ENCODE measurements around the gene COL2A1. TPM values are rescaled to one million over a fixed set of nuclear protein-coding genes. Genes with fewer than 3 reads are reported as not detected.

COL2A1 gene
- total RNA-seq, 2 donors from 2014 or later = not detected

- H3K4me3 ChIP-seq = no peak overlapping the region
- H3K9me3 ChIP-seq = no peaks in the 10 kb centered on the region
- H3K36me3 ChIP-seq (replicated peaks in 1 of 2; ENCODE audit: insufficient read depth in 1 of 2, low read depth in 2 of 2) = no peaks in the 10 kb centered on the region
- no peaks in the 10 kb centered on the region for H3K27me3 ChIP-seq
- intact Hi-C loops (cut with DNase I) = no loop called here
- no peaks in the 10 kb centered on the region for H3K4me1 ChIP-seq
- DNase-seq (peak in 1 of 4 donors; percentile 6), ATAC-seq (no peak)
- TF ChIP-seq CTCF (IDR thresholded peaks at IDR 0.05) = no peak
- TF ChIP-seq POLR2A (IDR thresholded peaks at IDR 0.05) = no peak
- H3K27ac ChIP-seq = no peak overlapping the region
- 75 to 76% methylated on average over 13 of the region's 13 CpGs for WGBS, 2 donors
These were observed 12.9 kb downstream of the COL2A1 start for GRCh38 chr12:47991106-47992061.

GRCh38 chr12:47990351-47991105 lies 13.7 kb downstream of the COL2A1 start:
- ATAC-seq (no peak), DNase-seq (peak in 1 of 4 donors; percentile 3)
- intact Hi-C loops (cut with DNase I) = no loop called here
- no peak for TF ChIP-seq CTCF (IDR thresholded peaks at IDR 0.05)
- no peak for TF ChIP-seq POLR2A (IDR thresholded peaks at IDR 0.05)
- H3K36me3 ChIP-seq (replicated peaks in 1 of 2; ENCODE audit: insufficient read depth in 1 of 2, low read depth in 2 of 2) = no peaks in the 10 kb centered on the region
- no peaks in the 10 kb centered on the region for H3K27me3 ChIP-seq
- no peak overlapping the region for H3K4me3 ChIP-seq
- WGBS, 2 donors = 71 to 86% methylated on average over 7 of the region's 7 CpGs
- H3K27ac ChIP-seq = no peak overlapping the region
- H3K9me3 ChIP-seq = no peaks in the 10 kb centered on the region
- no peaks in the 10 kb centered on the region for H3K4me1 ChIP-seq

GRCh38 chr12:47989666-47990065 lies 14.6 kb downstream of the COL2A1 start:
- Histone ChIP-seq H3K36me3 (replicated peaks in 1 of 2; ENCODE audit: insufficient read depth in 1 of 2, low read depth in 2 of 2) (no peaks in the 10 kb centered on the region), H3K27ac (no peak overlapping the region), H3K9me3 (no peaks in the 10 kb centered on the region), H3K27me3 (no peaks in the 10 kb centered on the region), H3K4me3 (no peak overlapping the region), H3K4me1 (no peaks in the 10 kb centered on the region)
- no peak for TF ChIP-seq POLR2A (IDR thresholded peaks at IDR 0.05)
- no peak for TF ChIP-seq CTCF (IDR thresholded peaks at IDR 0.05)
- WGBS, 2 donors = 83 to 84% methylated on average over 11 to 12 of the region's 12 CpGs
- peak in 1 of 4 donors; percentile 1 for DNase-seq
- intact Hi-C loops (cut with DNase I) = no loop called here
- no peak for ATAC-seq

GRCh38 chr12:47989023-47989417 lies 15.3 kb downstream of the COL2A1 start:
- Histone ChIP-seq H3K4me1 (no peaks in the 10 kb centered on the region), H3K4me3 (no peak overlapping the region), H3K27ac (no peak overlapping the region), H3K27me3 (no peaks in the 10 kb centered on the region), H3K36me3 (replicated peaks in 1 of 2; ENCODE audit: insufficient read depth in 1 of 2, low read depth in 2 of 2) (no peaks in the 10 kb centered on the region), H3K9me3 (no peaks in the 10 kb centered on the region)
- 80 to 82% methylated on average over 8 of the region's 8 CpGs for WGBS, 2 donors
- peak in 1 of 4 donors; percentile 6 for DNase-seq
- ATAC-seq = no peak
- intact Hi-C loops (cut with DNase I) = no loop called here
- TF ChIP-seq CTCF (IDR thresholded peaks at IDR 0.05) = no peak
- no peak for TF ChIP-seq POLR2A (IDR thresholded peaks at IDR 0.05)
